ENCODE measurements around the gene MN1.

The MN1 gene

DNA sequence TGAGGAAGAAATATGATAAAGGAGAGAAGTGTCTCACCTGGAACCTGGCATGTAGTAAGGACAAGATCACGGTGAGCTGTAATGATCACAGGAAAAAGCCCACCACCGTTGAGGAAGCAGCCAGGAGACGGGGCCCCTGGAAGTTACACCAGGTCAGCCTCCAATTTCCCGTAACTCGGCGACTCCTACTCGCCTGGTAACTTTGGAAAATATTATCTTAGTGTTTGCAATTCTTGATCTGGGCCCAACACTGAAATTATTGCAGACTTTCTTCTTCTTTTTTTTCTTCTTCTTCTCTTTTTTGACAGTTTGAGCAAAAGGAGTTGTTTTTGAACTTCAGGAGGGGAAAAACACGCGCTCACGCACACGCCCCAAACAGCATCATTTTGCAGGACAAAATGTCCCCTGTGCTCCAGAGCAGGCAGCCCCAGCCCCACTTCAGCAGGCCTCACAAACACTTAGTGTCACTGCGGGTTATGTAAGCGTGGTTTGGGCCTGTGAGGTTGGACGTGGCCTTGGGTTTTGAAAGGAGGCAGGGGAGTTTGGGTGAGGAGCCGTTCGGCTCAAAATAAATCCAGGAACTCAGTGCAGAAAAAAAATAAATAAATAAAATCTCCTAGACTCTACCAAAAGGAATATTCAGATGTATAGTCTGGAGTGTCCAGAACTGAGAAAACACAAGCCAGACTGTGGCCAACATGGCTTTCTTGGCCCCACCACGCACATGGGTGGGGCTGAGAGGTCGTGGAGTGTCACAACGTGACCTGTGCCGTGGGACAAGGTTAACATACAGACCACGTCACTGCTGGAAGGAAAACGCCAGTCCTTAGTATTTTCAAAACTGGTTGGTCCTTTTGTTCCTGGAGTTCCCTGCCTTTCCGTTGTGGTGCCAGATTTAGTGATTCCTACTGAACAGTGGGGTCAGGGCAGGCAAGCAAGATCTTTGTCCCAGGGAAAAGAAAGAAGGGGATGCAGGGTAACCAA lies 26.3 kb upstream of the MN1 start:
- no peak for DNase-seq (ENCODE audit: low read depth)

DNA sequence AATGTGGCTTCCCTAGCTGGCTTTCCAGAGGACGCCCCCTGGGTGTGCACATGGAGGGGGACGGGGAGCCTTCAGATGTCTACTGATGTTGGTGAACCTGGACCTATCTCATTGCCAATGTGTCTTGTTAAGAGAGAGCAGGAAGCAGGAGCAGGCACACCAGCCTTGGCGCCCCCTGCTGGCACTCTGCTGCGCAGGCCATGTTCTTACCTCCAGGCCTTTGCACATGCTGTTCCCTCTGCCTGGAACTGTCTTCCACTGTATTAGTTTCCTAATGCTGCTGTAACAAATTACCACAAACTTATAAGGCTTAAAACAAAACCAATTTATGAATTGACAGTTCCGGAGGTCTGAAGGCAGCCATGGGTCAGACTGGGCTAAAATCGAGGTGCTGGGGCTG lies 23.6 kb upstream of the MN1 start:
- no peak for DNase-seq (ENCODE audit: low read depth)

DNA sequence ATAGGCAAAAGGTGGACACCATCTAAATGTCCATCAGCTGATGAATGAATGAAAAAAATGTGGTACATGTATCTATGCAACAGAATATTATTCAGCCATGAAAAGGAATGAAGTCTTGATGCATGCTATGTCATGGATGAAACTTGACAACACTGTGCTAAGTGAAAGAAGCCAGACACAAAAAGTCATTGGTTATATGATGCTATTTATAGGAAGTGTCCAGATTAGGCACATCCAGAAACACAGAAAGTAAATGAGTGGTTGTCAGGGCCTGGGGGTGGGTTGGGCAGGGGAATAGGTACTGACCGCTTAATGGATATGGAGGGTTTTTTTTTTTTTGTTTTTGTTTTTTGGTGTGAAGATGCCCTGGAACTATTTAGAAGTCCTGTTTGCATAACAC lies 21.7 kb upstream of the MN1 start:
- no peak for DNase-seq (ENCODE audit: low read depth)

DNA sequence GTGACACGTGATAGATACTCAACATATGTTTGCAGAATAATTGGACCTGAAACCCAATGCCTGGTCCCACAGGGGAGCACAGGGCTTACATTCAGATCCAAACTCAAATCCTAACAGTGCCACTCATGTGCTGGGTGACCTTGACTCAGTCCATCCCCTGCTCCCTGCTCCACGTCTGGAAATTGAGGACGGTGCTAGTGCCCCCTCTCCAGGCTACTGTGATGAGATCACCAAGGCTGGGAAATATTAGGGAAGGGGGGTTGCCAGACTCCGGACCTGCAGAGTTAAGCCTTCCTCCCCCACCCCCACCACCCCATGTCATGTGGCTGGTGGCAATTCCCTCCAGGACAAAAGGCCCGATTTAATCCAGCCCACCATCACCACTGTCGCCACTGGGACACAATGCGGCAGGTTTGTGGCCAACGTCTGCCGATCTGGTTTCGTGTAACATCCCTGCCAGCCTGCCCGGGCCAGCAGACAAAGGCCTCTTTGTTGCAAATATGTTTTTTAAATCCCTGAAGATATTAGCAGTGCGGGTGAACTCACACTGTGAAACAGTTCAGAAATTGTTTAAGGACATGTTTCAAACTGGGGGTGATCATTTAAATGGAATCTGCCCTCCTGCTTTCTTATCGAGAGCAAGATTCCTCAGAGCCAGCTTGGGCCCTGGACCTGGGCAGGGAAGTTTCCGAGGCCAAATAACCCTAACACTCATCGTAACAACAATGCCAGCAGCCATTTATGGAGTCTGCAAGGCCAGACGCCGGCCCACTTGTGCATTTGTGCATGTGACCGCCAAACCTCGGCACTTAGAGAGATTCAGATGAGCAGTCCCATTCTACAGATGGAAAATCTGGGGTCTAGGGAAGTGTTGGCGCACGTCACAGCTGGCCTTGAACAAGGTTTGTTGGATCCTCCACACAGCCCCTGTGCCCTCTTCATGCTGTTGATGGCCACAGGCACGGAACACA lies 19.6 kb upstream of the MN1 start:
- no peak for DNase-seq (ENCODE audit: low read depth)

DNA sequence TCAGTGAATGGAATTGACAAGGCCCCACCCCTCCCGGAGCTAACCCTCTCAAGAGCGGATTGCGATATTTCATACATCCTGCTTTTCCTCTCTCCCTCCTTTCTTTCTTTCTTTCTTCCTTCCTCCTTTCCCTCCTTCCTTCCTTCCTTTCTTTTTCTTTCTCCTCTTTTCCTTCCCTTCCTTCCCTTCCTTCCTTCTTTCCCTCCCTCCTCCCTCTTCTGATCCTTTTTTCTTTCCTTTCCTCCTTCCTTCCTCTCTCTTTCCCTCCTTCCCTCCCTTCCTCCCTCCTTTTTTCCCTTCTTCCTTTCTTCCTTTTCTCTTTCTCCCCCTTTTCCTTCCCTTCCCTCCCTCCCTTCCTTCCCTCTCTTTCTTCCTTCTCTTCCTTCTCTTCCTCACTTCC lies 15.0 kb upstream of the MN1 start:
- DNase-seq (ENCODE audit: low read depth) = no peak

DNA sequence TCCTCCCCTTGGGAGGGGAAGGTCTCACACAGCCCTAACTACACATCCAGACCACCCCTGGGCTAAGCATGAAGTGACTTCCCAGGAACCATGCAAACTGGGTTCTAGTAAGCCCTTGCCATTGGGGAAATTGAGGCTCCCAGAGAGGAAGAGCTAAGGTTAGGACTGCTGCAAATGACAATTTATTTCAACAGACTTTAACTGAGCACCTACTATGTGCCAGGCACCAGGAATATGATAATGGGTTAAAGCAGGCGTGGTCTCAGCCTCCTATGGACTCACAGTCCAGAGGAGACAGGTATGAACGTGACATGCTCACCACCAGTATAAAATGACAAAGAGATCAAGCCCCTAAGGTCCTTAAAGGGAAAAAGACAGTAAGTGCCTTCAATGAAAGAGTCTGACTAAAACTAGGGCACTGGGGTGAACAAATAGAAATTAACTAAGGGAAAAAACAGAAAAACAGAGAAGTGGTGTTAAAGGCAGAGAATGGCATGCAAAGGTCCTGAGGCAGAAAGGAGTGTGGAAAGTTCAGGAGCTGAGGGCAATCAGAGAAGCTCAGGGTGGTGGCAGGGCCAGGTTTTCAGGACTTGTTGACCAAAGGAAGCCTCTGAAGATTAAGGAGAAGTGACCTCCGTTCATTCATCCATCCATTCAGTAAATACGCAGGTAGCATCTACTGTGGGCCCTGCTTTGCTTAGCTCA lies 14.4 kb upstream of the MN1 start:
- DNase-seq (ENCODE audit: low read depth) = no peak

DNA sequence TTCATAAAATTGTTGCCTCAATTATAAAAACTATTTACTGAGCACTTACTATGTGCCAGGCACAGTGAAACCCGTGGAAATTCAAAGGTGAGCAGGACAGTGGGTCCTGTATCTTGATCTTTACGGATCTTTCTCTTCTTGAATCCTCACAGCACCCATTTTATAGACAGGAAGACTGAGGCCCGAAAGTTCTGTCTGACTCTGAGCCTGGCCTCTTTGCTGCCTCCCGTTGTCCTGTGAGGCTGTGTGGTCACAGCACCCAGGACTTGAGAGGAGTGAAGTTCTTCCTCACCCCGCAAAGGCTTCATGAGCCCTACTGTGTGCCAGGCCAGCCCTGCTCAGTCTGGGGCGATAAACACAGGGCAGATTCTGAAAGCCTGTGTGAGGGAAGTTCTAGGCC lies 13.4 kb upstream of the MN1 start:
- DNase-seq (ENCODE audit: low read depth) = no peak

DNA sequence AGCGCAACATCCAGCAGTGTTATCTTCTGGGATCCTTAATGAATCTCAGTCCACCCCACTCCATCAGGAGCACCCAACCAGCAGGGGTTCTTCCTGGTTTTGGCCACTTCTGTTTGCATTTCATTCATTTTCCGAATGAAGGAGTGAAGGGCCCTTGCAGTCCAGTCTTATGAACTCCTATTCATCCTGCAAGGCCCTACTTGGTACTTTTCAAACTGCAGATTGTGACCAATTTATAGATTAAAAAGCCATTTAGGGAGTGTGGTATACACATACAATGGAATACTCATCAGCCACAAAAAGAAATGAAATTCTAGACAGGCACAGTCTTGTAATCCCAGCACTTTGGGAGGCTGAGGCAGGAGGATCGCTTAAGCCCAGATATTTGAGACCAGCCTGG lies 10.2 kb upstream of the MN1 start:
- no peak for DNase-seq (ENCODE audit: low read depth)

DNA sequence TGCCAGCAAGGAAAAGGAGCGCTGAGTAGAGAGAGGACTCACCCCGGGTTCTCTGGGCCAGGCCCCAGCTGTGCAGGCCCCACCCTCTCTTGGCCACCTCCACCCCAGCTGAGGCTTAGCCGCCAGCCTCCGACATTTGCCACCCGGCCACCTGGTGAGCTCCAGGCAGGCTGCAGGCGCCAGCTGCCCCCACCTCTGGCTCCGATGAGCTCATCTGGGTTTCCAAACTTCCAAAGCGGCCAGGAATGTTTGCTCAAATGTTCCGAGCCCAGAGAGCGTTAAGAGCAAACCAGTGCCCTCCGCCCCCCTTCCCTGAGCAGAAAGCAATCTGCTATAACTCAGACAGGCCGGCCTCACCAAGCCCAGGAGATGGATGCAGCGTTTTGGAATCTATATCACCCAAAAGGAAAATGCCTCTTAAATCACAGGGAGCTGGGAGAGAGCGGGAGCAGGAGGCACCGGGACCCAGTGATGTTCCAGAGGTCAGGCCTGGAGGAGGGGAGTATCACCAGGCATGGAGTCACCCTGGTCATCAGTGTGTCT lies 9.1 kb upstream of the MN1 start:
- no peak for DNase-seq (ENCODE audit: low read depth)

DNA sequence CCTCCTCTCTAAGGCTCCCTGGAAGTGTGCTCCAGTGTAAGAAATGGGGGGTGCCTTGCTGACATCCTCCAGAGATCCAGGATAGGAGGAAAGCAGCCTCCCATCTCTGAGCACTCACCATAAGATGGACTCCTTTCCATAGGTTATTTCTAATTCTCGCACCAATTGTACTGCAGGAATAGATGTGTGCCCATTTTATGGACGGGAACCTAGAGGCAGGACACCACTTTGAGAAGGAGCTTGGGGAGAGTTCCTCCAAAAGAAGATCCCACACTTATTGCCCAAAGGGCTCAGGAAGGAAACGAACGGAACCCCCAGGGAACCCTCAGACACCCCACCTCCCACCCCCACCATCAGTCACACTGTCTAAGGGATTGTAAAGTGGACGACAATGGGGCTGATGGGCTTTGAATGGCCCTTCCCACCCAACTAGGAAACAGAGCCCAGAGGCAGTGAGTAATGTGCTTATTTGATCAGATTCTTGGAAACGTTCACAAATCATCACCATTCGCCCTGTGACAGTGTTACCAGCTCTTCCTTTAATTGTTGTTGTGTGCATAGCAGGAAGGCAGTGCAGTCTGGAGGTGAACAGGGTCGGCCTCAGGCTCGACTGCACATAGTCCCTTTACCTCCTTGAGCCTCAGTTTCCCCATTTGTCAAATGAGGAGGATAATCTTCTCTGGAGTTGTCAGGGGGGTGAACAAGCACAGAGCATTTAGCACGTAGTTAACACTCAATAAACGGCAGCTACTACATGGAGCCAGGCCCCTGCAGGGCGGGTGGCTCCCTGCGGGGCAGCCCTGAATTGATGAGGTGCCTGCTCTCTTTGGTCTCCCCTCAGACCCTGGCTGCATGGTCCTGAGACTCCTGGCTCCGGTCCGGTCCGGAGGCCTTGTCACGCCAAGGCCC lies 8.4 kb upstream of the MN1 start:
- DNase-seq (ENCODE audit: low read depth) = no peak

DNA sequence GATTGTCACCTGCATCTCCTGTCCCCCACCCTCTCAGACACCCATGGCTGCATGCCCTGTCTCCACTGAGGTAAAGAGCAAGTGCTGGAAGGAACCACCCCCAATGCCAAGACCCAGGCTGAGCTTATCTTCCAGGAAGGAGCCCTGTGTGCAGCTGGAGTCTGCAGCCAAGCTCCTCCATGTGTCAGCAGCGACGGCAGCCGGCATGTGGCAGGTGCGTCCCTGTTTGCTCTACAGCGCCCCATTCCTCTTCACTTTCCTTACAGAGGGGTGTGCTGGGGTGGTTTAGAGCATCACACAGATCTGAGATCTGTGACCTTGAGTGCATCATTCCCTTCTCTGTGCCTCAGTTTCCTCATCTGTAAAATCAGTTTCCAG lies 7.7 kb upstream of the MN1 start:
- no peak for DNase-seq (ENCODE audit: low read depth)

DNA sequence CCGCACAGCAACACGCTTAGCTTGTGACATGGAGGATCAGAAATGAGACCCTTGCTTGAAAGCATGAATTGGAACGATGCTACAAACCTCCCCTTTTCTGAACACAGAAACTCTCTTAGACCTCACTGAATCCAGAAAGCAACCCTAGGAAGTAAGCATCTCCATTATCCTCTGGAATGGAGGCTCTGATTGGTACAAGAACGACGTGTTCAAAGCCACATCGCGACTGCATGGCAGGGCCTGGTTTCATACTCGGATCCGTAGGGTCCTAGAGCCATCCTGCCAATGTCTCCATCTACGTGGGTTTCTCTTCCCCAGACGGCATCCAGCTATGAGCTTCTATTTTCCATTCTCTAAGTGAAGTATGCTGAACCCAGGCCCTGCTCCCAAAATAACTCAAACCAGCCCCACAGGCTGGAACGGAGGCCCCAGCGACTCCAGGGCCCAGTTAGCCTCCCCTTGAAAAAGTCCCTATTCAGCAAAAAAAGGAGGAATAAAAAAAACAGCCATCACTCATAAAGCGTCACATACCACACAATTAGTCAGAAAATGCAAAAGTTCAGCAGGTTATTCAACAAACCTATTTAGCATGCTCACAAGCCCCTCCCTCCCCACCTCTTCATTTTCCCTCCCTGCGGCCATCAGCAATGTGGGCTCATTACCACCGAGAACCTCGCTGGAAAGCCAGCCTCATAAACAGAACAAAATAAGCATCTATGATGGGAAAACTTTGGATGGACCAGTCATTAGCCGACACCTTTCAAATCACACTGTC lies 7.1 kb upstream of the MN1 start:
- no peak for DNase-seq (ENCODE audit: low read depth)

DNA sequence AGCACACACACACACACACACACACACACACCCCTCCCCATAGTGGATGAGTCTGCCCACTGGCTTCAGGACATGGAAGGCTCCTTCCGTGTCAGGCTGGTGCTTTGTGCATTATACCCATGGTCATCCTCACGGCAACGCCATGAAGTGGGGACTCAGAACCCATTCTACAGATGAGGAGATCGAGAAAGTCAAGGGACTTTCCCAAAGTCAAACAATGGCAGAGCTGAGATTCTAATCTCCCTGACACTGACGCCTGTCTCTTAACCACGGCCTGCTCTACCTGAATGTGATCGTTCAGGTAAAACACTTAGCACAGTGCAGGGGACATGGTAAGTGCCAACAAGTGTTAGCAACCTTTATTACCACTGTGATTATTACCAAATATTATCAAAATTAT lies 4.3 kb upstream of the MN1 start:
- DNase-seq (ENCODE audit: low read depth) = no peak

DNA sequence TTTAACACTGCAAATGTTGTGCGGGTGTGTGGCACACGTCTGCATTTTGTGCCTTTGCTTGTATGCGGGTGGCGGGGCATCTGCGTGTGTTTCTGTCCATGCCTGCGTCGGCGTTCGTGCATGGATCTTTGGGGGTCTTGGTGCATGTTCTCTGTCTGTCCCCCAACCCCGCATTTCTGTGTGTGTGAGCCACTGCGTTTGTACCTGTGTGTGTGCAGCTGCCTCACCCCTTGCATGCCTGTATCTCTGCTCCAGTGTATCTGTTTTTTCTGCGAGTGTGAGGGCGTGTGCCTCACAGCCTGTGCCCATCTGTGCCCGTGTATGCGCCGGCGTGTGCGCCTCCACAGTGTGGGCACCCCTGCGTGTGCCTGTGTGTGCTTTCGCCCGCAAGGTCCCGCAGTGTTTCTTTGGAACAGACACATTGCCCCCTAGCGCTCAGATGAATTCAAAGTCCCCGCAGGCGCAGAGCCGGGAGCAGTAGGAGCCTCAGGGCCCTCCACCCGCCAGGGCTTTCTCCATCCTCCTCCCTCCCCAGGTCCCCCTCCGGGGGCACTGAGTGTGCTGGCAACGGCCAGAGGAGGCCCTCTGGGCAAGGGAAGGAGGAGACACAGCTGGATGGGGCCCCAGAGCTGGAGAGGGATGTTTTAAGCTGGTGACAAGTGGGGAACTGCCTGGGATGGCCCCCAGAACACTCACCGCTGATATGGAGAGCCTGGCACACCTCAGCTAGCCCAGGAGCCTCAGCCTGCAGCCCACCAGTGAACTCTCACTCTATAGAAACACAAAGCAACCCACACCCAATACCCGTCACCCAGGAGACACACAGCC lies 3.1 kb upstream of the MN1 start:
- DNase-seq (ENCODE audit: low read depth) = no peak

DNA sequence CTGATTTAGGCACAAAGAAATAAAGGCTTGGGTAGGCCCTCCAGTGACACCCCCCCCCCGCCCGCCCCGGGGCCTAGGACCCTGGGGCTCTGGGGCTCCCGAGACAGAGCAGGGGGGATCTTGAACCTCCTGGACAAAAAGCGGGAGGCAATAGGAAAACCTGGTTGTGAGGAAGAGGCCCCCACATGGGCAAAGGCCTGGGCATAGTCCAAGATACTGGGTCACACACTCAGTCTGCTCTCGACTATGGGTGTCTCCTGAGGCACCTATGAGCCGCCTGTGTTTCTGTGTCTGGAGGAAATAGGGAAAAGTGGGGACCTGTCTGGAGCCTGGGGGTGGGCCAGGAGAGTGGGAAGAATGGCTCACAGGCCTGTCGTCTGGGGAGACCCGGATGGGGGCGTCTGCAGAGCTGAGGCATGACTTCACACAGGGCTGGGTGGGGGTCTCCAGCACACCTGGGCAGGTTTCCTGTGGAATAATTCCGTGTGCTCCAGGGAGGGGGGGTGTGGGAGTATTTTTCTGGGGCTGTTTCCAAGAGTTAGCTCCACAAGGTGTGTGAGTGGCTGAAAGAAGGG lies 2.4 kb upstream of the MN1 start:
- DNase-seq (ENCODE audit: low read depth) = no peak

DNA sequence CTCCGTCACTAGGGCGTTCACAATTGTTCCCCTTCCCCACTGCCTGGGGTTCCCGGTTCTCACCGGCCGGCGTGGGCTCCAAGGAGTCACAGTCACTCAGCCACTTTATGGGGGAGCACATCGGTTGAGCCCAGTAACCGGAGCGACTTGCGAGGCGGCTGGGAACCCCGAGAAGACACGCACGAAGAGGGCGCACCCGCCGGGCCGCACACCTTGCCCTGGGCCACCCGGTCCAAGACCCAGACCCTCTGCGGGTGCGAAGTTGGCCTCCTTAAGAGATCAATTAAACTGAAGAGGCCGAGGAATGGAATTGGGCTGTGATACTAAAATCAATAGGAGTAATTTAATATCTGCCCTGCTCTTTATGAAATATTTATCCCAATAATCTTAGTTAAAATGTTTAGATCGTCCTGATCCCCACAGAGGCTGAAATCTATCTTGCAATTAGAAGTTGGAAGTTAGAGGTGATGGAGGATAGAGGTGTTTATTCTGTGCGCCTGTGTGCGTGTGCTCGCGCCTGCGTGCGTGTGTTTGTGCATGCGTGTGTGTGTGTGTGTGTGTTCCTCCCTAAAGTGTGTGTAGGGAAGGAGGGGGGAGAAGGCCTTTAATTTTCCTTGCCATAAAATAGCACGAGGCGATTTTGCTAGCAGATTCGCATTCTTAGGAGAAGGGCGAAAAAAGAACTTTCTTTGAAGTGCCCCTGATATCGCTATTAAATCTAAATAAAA lies 954 bp upstream of the MN1 start:
- no peak for DNase-seq (ENCODE audit: low read depth)

DNA sequence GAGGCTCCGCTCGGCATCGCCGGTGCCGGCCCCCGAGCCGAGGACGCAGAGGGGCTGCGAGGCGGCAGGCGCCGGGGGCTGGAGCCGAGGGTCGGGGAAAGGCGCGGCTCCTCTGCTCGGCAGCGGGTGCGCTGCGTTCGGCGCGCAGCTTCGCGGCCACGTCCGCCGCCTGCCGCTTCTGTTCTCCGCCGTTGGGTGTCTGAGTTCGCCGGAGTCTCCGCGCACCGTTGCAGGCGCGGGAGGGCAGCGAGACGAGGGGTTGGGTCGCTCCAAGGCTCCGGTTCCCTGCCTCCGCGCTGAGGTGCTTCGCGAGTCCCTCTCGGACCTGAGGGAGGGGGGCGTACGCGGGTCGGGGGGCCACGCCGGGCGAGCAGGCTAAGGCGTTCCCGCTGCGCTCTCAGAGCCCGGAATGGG lies 347 bp downstream of the MN1 start:
- no peak for DNase-seq (ENCODE audit: low read depth)
